ENCODE results near the gene INSL6. TPM values are rescaled to one million over a fixed set of nuclear protein-coding genes. Genes with fewer than 3 reads are reported as not detected.

Gene INSL6
- total and polyA plus RNA-seq, 2 of the 8 experiments (the other 6 are each of a cell fraction or from before 2014, with no cell fraction given), result not detected

DNA sequence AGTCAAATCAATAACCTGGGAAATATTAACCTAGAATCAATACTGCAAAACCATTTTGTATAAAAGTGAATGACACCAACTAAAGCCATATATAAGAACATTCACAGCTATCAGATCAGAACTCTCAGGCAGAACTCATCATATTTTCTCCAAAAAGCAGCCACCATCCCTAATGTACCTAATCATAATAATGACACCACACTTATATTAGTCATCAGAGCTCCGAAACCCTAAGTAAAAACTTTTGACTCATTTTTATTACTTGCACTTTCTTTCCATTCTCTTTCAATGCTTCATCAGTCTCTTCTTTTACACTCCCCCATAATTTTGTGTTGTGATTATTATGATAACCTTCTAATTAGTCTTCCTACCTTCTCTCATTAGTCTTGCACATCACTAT is 45.3 kb downstream of the INSL6 start (continued):
- TF ChIP-seq, protein P1, sequence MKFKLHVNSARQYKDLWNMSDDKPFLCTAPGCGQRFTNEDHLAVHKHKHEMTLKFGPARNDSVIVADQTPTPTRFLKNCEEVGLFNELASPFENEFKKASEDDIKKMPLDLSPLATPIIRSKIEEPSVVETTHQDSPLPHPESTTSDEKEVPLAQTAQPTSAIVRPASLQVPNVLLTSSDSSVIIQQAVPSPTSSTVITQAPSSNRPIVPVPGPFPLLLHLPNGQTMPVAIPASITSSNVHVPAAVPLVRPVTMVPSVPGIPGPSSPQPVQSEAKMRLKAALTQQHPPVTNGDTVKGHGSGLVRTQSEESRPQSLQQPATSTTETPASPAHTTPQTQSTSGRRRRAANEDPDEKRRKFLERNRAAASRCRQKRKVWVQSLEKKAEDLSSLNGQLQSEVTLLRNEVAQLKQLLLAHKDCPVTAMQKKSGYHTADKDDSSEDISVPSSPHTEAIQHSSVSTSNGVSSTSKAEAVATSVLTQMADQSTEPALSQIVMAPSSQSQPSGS (IDR thresholded peaks at IDR 0.05; ENCODE audit: low read length), result no peak
- TF ChIP-seq JUN (IDR thresholded peaks at IDR 0.05; ENCODE audit: low read depth, low read length), result no peak
- no peak for TF ChIP-seq YY1 (IDR thresholded peaks at IDR 0.05; ENCODE audit: low read depth, low read length)
- no peak for TF ChIP-seq CHD2 (IDR thresholded peaks at IDR 0.05; ENCODE audit: low read length)
- no peak for TF ChIP-seq NANOG (IDR thresholded peaks at IDR 0.05; ENCODE audit: insufficient read depth, low read depth, low read length, poor library complexity, severe bottlenecking)

Data from H1 (cell line).